HG02885 (cell line): ENCODE data around the gene SEL1L3.

Experiments
- ATAC-seq: cut with Tn5 transposase; IDR thresholded peaks from one replicate; pipeline ENCODE4 v1.9.1; 2021; ENCODE audit warnings: mild to moderate bottlenecking; ENCODE audit not compliant: unreplicated experiment, poor library complexity

The SEL1L3 gene

DNA sequence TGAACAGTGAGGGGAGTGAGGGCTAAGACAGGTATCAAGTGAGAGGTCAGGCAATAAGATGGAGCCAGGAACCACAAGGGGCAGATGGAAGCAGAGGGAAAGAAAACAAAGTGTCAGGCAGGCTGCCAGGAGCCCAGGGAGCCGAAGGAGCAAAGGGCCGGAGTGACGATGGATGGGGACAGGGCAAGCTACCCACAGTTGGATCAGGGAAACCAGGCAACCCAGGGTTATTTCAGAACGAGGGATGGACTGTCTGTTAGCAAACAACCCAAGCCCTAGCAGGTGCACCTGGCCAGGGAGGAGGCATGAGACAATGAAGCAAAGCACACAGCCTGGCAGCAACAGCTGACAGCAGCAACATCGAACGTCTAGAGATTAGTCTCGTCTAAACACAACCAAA, 39.2 kb downstream of the SEL1L3 start:
- no peak for ATAC-seq

DNA sequence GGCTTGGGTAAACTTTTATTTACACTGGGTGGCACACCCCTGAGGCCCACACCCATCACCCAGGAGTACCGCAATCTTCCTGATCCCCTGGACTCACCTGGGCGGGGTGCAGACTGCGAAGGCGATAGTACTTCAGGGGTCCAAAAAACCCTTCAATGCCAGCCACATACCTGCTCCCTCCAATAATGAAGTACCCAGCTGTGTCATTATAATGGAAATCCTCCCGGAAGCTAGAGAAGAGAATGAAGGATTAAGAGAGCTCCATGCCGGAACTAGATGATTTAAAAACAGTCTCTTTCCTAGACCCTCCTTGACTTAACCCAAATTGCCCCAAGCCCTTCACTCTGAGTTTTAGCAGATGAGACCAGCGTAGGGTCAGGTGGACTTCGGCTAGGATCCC, 40.9 kb downstream of the SEL1L3 start:
- ATAC-seq: no peak

DNA sequence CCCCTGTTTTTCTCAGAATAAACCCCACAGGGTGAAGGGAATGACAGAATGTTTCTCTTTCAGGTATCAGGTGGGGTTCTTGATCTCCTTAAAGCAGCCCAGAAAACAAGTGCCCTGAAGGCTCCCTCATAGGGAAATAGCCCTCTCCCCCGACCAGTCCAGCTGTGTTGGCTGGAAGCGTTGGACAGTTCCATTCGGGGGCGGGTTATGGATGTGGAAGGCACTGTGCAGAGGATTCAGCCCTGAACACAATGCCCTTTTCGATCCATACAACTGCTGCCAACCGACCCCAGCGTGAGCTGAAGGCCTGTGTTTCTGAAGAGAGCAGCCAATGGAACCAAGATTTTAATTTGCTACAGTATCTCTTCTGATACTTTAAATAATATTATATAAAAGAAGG, 41.5 kb downstream of the SEL1L3 start:
- ATAC-seq: no peak

DNA sequence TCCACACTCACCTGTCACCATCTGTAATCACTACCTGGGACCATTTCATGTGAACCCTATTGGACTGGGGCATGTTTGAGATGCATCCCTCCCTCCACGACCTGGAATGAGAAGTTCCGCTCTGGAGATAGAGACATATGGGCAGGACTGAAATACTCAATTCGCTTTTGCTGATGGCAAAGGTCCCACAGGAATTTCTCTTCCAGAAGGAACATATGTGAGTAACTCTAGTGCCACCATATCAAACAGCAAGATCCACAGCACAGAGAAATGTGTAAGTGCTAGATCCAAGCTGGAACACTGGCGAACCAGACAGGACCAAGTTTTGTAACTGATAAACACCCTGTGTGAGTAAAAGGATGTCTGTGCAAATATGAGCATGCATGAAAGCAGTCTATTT, 43.9 kb downstream of the SEL1L3 start:
- ATAC-seq: no peak

DNA sequence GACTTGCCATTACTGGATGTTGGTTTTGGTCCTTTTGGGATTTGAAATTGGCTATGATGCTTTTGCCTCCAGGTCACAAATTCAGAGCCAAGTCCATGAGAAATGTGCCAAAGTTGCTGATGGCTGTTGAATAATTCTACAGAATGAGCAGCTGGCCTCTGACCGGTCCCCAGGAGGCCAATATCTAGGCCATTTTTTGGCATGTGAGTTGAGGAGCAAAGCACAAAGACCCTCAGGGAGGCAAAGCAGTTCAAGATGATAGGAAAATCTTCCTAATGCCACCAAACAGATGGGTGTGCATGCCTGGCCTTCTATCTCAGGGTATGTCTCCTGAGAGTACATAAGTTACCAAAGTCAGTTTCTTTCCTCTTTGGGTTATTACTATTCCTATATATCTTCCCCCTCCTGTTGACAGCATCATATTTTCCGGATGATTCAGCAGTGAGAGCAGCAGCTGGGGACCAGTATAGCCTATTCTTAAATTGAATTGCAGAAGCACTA, 44.4 kb downstream of the SEL1L3 start:
- ATAC-seq: no peak

DNA sequence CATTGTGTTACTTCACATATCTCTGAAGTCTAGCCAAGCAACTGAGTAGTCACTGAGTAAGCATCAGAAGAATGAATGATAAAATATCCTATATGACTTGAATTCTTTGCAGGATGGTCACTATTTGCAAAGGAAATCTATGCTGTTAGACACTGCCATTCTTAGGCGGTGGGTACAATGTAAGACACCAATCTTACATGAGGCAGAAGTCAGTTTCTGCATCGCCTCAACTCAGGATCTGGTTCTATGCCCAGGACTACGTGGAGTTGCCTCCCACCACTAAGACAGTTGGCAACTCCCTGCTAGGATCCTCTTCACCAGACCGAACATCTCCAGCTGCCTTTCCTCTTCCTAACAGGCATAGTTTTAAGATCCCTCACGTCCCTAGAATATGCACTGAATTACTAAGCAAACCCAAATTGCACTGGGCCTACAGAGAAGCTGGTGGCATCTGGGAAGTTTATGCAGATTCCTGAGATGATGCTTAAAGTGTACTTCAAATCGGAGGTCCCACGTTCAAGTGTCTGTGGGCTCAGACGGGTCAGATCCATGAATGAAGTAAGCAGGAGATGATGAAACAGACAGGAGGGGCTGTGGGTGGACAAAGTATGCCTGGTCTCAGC, 45.6 kb downstream of the SEL1L3 start:
- no peak for ATAC-seq

DNA sequence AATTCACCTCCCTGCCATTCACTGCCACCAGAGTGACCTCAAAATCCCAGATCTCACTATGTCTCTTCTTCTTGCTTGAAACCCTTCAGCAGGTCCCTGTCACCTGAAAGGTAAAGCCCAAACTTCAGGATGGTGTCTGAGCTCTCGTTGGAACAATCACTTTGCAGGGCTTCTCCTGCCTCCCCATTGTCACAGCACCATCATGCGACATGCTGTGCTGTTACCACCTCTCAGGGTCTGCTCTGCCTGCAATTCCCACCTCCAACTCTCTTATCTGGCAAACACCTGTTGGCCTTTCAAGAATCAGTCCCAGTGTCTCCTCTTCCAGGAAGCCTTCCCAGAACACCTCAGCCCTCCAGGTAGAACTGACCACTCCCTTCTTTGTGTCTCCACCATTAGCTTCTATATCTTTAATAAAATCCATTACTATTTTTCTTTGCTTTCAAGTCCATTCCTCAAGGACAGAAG, 46.2 kb downstream of the SEL1L3 start:
- ATAC-seq: no peak

DNA sequence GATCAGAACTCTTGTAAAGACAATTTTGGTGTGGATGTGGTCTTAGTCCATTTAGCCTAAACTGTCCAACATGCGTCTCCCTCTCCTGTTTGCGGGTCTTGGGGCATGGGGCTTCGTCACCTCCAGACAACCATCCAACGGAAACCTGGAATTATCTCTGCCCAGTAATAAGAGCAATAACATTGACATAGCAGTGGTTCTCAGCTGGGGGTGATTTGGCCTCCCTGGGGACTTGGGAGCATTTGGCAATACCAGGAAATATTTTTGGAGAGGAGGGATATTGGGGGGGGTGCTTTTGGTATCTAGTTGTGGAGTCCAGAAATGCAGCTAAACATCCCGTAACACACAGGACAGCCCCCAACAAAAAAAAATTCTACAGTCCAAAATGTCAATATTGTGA, 47.2 kb downstream of the SEL1L3 start:
- no peak for ATAC-seq

DNA sequence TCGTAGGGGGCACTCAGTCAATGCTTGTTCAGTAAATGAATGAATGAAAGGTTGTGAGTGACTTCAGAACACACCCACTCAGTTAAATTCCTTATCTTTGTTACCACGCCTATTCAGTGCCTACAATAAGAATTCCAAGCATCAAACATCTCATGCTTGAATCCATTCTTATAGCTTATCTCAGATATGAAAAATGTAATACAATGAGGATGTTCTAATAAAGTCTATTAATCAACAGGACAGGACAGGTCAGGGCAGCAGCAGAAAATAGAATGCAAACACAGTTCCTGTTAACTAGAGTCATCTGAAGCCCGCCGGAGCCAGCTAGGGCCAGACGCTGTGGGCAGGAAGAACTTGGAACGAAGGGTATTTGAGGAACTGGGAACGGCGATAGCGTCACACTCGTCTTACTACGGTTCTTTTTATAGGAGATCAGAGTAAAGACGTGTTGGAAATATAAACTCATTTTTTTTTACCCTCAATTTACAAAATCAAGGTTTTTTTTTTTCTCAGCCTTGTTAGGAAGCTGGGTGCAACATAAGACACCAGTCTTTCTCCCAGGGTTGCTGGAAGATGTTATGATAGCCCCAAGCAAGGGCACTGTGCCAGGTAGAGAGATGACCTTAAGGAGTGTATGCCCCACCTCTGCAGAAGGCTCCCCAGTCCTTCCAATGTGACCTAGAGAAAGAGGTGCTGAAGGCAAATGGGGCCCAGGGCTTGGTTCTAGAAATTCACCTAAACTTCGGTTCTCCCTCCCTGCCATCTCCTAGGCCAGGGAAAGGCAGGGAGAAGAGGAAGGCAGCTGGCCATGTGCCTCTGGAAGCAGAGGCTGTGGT, 48.3 kb downstream of the SEL1L3 start:
- no peak for ATAC-seq

DNA sequence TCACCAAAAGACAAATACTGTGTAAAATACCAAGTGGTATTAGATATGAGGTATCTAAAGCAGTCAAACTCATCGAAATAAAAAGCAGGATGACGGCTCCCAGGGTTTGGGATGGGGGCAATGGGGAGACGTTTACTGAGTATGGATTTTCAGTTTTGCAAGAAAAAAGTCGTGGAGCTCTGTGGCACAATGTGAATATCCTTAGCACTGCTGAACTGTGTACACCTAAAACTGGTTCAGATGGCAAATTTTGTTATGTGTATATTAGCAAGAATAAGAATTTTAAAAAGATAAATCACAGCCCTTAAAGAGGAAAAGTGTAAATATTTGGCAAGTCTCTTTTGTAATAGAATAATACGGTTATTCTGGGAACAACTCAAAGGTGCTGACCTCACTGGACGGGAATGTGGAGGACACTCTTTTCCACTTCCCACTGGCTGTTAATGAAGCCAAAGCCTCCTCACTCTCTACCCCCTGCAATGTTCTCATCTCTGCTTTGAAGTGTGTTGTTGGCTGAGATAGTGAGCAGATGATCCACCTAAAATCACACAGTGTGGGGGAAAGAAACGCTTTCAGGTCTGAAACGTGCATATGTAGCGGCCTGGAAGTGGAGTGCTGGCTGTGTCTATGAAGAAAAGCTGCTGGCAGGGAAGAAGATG, 49.2 kb downstream of the SEL1L3 start:
- no peak for ATAC-seq

DNA sequence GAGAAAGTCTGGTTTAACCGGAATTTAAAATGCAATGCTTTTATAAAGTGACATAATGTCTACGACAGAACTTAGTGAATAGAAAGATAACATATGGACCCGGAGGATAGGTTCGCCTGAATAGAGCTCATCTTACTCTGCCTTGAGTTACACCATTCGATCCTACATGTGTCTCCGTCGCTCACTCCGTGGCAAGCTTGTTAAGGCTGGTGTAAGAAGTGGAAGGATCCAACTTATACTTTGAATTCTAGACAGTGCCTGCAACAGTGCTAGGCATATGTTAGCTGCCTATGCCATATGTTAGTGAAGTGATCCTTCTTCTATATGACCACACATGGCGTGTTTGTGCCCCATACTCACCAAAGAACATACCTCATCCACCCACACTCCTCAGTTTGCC, 50.9 kb downstream of the SEL1L3 start:
- ATAC-seq: no peak

DNA sequence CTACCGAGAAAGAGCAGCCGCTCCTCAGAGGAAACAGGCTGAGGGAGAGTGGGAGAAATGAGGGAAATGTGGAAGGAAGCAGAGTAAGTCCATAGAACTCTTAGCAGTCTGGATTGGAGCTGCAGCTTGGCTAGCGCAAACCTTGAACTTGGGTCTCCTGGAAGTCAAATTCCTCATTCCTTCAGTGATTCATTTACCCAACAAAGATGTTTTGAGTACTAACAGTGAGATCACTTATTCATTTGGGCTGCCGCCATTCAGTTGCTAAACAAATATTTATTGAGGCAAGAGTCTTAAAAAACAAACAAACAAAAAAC, 51.5 kb downstream of the SEL1L3 start:
- ATAC-seq: no peak

DNA sequence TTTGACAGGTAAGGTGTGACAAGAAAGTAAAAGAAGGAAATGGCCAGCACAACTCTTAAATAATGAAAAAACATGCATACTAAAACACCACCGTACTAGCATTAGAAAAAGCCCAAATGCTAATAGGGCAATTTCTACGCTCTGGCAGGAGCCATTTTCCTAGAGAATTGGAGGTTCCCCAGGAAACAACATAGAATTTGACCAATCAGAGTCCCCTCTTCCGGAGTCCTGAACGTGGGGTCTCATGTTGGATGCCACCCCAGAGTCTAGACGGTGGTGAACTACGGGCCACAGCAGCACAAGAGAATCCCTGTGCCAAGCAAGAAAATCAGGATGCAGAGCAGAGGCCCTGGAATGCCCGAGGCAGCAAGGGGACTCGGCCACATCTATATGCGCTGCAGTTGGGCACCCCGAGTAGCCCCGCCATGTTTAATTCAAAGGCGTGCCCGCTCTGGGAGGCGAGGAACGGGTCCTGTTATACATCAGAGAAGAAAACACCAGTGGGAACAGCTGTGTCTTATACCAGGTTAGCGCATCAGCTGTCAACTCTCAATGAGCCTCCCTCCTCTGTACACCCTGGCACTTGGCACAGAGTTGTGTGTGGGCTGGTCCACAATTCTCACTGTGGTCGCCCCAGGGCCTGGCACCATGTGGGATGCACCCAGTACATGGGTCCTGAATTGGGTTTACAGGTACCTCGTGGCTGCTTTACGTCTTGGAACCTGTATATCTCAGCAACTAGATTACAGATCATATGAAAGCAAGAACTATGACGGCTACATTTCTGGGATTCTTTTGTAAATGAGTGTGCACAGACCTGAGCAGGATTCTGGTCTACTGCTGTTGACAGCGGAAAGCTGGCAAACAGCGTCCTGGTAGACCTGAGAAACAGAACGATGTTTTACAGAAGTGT, 52.1 kb downstream of the SEL1L3 start:
- no peak for ATAC-seq

DNA sequence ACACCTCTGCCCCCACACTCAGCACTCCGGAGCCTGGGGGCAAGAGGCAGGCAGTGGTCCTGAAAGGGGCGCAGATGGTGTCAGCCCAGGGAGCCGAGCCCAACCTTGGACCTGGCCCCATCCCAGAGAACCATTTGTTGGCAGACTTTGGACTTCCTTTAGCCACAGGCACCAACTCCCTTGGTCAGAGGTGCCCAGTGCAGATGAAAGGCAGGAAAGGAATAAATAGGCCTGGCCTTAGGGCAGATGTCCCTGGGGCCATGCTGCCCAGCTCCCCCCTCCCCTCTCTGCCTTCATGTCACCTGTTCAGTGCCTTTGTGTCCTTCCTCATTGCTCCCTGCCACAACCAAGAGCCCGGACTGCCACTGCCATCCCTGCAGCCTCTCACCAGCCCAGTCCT, 52.8 kb downstream of the SEL1L3 start:
- no peak for ATAC-seq

DNA sequence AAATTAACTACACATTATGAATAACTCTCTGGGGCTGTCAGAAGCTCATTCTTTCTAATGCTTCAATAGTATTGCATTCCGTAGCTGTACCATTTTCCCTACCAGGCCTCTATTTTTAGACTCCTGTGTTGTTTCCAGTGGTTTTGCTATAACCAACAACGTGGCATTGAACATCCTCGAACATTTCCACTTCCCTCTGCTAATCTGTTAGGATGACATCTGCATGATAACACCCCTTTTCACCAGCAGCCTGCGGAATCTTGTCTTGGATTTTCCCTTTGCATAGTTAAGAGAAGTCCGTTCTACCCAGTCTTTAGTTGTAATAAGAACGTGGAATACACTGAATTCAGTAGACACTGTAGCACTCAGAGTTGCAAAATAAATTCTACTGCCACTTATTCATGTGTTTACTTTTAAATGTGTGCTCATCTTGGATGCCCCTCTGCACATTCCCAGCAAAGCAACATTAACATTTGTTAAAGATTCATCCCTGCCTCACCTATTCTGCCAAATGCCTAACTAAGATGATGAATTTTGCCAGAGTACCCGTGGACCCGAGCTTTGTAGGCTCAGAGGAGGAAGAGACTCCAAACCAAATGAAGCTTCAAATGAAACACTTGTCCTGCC, 55.6 kb downstream of the SEL1L3 start:
- ATAC-seq: no peak

DNA sequence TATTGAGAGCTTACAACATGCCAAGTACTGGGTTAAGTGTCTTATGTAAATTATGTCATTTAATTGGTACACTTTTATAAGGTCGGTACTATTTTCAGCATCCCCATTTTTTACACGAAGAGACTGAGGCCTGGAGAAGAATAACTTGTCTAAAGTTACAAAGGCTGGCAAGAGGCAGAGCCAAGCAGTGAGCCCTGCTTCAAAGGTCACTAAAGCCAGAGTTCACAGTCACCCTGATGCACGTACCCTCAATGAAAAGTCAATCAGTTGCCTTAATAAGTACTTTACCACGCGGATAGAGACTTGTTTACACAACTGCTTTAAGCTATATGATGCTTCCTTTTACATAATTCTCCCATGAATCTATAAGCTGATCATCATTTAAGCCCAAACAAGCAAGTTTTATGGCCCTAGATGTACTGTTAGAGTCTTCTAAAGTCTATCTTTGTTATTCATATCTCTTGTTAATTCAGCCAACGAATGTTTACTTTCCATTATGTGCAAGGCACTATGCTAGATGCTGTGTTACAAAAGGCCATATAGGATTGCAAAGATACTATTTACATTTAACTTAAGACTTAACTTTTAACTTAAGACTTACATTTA, 57.4 kb downstream of the SEL1L3 start:
- ATAC-seq: no peak

DNA sequence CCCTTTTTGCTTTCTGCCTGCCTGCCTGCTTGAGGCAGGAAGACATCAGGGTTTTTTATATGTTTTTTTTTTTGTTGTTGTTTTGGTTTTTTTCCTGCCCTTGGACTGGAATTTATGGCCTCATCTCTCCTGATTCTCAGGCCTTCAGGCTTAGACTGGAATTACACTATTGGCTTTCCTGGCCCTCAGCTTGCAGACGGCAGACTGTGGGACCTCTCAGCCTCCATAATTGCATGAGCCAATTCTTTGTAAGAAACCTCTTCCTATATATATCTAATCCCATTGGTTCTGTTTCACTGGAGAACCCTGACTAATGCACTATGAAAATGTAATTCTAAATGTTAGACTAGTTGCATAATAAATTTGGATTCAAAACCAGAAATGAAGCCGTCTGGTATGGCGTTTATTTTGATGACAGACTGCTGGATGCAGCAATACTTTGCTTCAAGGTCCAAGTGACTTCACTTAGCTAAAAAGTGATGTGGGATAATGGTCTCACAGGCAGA, 59.0 kb downstream of the SEL1L3 start:
- no peak for ATAC-seq

DNA sequence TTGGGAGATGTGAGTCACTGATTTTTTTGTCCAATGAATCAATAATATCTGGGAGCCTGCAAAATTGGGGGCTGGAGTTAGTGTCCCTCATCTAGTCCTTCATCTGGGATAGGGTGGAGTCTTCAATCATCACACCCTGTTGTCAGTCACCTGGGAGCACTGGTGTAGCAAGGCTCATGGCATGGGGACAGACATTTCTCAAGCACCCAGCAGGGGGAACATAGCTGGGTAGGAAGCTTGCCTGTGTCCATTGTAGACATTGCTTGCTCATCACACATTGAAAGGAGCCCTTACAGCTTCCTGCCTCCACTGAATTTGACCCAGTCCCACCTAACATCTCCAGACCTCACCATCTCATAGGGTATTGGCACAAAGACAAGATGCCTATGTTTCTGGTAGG, 61.2 kb downstream of the SEL1L3 start:
- no peak for ATAC-seq

DNA sequence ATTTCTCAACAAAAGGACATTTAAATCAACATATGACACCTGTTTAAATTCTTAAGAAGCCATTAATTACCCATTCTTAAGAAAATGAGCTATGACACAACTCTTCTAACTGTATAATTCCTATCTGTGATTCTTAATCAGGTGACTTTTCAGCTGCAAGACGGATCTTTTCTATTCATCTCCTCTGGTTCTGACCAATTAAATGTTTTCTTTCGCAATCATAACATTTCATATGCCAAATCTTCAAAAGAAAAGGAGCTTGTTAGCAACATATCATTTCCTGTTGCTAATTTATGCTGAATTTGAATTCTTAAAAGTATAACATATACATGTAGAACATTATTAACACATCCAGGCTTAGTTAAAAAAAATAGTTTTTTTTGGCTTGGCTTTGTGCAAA, 62.5 kb downstream of the SEL1L3 start:
- no peak for ATAC-seq
